HG03571 (cell line): Measurements from ENCODE around the gene SNX3.

ENCODE experiments used
- ATAC-seq: cut with Tn5 transposase; IDR thresholded peaks from one replicate; pipeline ENCODE4 v1.9.1; 2021; ENCODE audit not compliant: unreplicated experiment

The SNX3 gene

DNA sequence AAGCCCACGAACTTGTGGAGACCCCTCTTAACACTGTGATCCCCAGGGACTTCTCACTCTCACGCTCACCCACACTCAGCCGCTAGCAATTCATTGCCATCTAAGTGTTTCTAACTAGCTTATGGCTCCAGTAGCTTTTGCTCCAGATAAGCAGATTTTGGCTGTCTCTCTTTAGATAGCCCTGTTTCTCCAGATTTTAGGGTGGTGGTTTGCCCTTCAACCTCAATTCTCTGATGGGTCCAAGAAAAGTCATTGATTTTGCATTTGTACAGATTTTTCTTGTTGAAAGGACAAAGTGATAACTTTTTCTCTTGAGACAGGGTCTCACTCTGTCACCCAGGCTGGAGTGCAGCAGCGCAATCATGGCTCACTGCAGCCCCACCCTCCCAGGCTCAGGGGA lies 53.8 kb downstream of the SNX3 start:
- ATAC-seq, result no peak

DNA sequence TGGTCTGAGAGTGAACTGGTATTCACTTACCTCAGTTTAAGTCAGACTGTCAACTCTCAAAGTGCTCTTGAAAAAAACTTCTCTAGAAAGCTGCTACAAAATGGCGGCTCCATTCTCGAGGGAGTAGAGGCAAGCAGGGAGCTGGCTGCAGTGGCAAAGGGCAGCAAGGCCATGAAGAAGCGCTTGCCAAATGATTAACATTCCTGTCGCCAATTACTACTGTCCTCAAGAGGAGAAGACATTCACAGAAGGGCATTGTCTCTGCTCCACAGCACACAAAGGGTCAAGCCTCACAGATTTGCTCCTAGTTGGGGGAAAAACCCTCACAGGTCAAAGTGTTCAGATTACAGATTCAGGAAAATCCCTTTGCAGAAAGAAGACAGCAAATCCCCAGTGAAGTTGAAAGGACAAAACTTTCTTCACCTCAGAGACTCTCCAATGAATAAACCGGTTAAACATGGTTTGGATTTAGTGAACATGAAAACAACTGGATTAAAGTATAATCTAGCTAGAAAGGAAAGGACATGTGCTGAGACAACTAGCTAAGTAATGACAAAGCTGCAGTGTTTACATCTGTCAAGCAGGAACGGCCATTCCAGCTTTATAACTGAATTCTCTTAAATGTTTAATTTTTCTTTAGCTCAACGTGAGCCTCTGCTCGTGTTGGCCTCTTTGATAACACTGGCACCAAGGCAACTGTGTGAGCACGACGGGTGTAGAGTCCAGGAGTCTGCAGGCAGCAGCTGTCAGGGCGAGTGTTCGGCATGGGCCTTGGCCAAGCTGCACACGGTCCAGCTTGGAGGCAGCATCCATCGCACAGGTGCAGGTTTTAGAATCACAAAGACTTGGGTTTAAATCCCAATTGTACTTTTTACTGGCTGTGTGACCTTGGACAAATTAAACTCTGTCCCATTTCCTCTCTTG lies 57.4 kb downstream of the SNX3 start:
- no peak for ATAC-seq

GRCh38 chr6:108200631-108201030 lies 60.2 kb downstream of the SNX3 start:
- no peak for ATAC-seq

- no peak for ATAC-seq
Measured at GRCh38 chr6:108200186-108200585, 60.7 kb downstream of the SNX3 start.

- no peak for ATAC-seq
Measured at GRCh38 chr6:108198761-108199498, 61.9 kb downstream of the SNX3 start.

DNA sequence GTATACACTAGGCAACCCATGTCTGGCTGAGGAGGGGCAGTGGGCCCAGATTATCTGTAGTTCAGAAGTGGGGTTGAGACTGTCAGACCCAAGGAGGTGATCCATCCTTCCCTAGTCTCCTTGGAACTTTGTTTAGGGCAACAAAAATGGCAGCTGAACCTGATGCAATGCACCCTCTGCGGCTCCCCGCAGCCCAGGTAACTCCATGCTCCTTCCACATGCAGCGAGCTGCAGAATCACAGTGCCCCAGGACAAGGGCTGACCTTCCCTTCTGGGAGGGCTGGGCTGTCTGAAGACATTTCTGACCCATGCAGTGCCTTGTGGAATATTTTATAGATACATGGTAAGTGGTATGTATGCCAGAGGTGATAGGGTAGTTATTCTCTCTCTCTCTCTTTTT lies 65.6 kb downstream of the SNX3 start:
- ATAC-seq, result no peak

DNA sequence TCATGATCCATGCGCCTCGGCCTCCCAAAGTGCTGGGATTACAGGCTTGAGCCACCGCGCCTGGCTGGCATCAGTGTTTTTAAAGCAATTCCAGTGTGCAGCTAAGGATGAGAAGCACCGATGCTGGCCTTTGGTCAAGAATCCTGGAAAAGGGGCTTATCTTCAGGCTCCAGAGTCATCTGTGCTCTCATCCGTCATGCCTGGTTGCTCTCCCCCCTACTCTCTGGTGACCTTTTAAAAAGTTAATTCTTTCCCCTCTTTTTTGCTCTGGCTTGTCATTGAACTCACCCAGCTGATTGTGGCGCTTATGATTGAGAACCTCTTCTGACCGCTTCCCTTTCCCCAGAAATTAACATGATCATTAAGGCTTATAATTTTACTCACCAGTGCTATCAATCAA lies 66.3 kb downstream of the SNX3 start:
- no peak for ATAC-seq

DNA sequence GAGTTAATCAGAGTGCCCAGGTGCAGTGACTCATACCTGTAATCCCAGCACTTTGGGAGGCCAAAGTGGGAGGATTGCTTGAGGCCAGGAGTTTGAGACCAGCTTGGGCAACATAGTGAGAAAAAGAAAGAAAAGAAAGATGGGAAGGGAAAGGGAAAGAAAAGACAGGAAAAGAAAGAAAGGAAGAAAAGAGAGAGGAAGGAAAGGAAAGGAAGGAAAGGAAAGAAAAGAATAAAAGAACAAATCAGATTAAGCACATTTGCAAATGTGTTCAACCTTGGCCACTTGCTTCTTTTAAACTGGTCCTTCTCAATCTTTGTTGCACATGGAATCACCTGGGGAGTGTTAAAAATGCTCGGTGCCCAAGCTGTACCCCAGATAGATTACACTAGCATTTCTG lies 67.0 kb downstream of the SNX3 start:
- no peak for ATAC-seq

DNA sequence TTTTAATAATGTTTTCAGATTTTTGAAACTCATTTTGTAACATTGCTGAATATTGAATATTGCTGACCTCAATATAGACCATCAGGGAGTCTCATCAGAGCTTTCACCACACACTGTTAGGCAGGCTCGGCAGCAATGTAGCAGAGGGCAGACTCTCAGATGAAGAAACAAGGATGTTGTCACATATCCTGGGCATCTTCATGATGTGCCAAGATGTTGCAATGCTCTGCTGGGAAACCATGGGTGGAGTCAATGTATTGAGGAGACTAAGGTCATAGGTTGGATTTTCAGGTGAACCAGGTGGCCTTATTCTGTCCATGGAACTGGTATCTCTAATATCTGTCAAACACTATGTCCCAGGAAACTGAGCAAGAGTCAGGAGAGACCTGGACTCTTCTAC lies 67.7 kb downstream of the SNX3 start:
- ATAC-seq, result no peak

- no peak for ATAC-seq
Measured at GRCh38 chr6:108187519-108187918, 73.3 kb downstream of the SNX3 start.

- no peak for ATAC-seq
Measured at GRCh38 chr6:108186226-108186625, 74.6 kb downstream of the SNX3 start.

DNA sequence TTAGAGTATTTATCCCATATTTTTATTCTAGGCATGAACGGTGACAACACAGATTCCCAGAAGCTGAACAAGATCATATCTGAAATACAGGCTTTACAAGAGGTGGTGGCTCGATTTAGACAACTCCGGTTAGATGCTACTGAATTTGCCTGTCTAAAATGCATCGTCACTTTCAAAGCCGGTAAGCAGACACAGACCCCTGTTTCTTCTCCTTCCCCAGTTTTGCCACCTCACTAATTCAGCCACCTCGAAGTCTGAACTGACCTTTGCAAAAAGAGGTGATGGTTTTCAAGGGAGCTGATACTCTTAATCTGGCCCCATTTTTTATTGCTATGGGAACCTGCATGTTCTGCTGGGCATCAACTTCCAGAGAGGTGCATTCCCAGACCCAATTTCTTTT lies 80.1 kb downstream of the SNX3 start:
- ATAC-seq, result no peak

- no peak for ATAC-seq
Measured at GRCh38 chr6:108180266-108180665, 80.6 kb downstream of the SNX3 start.

GRCh38 chr6:108179741-108180140 lies 81.1 kb downstream of the SNX3 start:
- no peak for ATAC-seq

DNA sequence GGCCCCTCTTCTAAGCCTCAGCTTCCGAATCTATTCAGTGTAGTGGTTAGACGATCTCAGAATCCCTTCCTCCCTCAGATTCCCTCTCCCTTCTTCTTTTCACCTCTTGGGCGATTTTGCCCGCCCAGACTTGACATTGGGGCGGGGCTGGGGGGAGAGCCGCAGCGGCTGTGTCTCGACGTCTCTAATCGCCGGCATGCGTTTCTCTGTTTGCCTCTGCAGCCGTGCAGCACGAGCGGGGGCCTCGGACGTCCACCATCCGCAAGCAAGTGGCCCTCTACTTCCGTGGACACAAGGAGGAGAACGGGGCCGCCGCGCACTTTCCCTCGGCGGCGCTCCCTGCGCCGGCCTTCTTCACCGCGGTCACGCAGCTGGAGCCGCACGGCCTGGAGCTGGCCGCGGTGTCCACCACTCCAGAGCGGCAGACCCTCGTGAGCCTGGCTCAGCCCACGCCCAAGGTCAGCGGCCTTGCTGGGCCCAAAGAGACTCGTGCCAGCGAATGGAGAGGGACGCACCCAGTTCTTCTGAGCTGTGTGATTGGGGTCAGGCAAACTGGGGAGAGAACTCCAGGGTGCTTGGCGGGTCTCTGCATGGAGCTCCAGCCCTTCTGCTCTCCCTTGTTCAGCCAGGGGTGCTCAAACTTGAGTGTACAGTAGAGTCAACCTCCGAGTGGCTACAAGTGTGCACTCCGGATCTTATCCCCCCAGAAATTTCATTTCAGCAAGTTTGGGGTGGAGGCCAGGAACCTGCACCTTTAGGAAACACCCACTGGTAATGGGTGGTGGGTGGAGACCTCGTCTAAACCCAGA lies 84.4 kb downstream of the SNX3 start:
- ATAC-seq, result no peak

DNA sequence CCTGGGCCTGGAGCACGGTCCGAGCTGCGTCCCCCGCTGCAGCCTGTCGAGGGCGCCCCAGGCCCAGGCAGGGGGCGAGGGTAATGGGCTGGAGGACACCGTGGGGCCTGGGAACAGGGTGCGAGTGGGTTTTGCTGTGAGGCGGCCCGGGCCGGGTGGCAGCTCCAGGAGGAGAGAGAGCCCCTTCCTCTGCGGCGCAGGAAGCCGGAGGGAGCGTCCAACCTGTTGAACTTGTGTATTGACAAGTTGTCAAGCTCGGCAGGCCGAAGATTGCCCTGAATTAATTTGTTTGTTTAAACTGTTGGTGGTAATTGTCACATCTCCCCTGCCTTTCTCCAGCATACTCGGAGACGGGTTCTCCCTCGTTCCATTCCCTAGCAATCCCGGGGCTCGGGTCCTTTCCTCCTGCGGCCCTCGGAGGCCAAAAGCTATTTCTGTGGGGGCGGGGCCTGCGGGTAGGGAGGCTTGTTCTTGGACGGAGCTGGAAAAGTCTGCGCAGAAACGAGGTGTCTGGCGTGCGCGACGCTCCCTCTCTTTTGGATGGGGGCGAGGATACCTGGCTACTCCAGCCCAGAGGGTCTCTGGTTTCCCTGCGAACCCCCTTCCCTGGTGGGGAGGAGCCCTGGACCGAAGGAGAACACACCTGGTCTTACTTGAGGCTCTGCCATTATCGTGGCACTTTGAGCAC lies 85.1 kb downstream of the SNX3 start:
- no peak for ATAC-seq

GRCh38 chr6:108175176-108175591 lies 85.7 kb downstream of the SNX3 start:
- ATAC-seq, result no peak

DNA sequence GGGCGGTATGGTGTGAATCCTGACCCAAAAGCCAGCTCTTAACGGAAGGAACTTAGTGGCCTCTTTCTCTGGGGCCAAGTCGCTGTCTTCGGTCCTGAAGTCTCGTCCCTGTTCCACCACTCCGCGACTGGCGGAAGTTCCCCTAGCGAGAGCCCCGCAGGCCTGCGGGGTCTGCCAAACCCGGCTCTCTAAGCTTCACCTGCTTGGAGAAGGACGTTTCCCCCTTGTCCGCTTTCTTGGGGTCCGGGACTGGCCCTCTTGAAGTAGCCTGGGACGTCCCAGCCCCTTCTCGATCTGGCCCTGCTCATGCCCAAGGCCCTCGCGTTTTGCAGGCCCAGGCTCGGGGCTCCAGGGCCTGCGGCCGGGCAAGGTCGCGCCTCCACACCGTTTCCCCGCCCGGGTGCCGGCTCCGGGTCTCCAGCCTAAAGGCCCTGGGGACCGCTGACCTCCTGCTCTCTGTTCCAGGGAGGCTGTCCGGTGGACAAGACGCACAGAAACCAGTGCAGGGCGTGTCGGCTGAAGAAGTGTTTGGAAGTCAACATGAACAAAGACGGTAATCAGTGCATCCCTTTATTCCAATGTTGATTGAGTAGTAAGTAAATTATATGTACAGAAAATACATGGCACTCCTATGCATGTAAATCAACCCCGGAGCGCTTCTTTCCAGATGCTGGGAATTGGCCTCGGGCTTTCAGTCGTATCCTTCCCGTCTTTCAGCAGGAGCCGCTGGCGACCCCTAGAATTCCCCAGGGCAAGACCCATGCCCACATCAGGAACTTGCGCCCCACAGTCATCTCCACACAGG lies 86.3 kb downstream of the SNX3 start:
- no peak for ATAC-seq

- no peak for ATAC-seq
Measured at GRCh38 chr6:108171918-108172516, 88.8 kb downstream of the SNX3 start.
